Fibroblast of skin of left biceps (primary cell): Measurements from ENCODE around the gene GCK.

ENCODE experiments used
- DNase-seq, 2 experiments: peaks; one replicate each; pipeline ENCODE4 v3.0.0-alpha.2; 2013; ENCODE audit warnings: low read depth in 2 of 2

GCK gene

GRCh38 chr7:44222776-44223261 is 33.6 kb upstream of the GCK start:
- DNase-seq, result no peak

- DNase-seq, result no peak
Measured at GRCh38 chr7:44222074-44222473, 32.8 kb upstream of the GCK start.

- DNase-seq, result no peak
Measured at GRCh38 chr7:44221231-44221791, 32.1 kb upstream of the GCK start.

GRCh38 chr7:44220358-44221112 is 31.3 kb upstream of the GCK start:
- DNase-seq, result no peak

- DNase-seq, result no peak
Measured at GRCh38 chr7:44220046-44220357, 30.8 kb upstream of the GCK start.

GRCh38 chr7:44219371-44220045 is 30.3 kb upstream of the GCK start:
- no peak for DNase-seq

- no peak for DNase-seq
Measured at GRCh38 chr7:44218418-44219201, 29.4 kb upstream of the GCK start.

GRCh38 chr7:44217852-44218402 is 28.7 kb upstream of the GCK start:
- no peak for DNase-seq

- no peak for DNase-seq
Measured at GRCh38 chr7:44217223-44217714, 28.0 kb upstream of the GCK start.

GRCh38 chr7:44216521-44217222 is 27.4 kb upstream of the GCK start:
- DNase-seq, result no peak

GRCh38 chr7:44216019-44216418 is 26.8 kb upstream of the GCK start:
- DNase-seq, result no peak

- DNase-seq, result no peak
Measured at GRCh38 chr7:44215531-44215930, 26.3 kb upstream of the GCK start.

GRCh38 chr7:44213877-44214388 is 24.7 kb upstream of the GCK start:
- no peak for DNase-seq

- DNase-seq, result no peak
Measured at GRCh38 chr7:44213206-44213876, 24.1 kb upstream of the GCK start.

- no peak for DNase-seq
Measured at GRCh38 chr7:44212581-44213184, 23.4 kb upstream of the GCK start.

- no peak for DNase-seq
Measured at GRCh38 chr7:44212018-44212417, 22.8 kb upstream of the GCK start.

- no peak for DNase-seq
Measured at GRCh38 chr7:44211126-44211675, 22.0 kb upstream of the GCK start.

- DNase-seq, result no peak
Measured at GRCh38 chr7:44210107-44210506, 20.9 kb upstream of the GCK start.

- DNase-seq, result no peak
Measured at GRCh38 chr7:44208085-44208484, 18.8 kb upstream of the GCK start.

- DNase-seq, result no peak
Measured at GRCh38 chr7:44206008-44206407, 16.8 kb upstream of the GCK start.
